ENCODE results near the gene VAC14.
"Not testable (repeated sequence)": the region's sequence is repeated elsewhere in the genome, so short reads cannot be mapped to it uniquely, and the experiment has no call there.

The VAC14 gene

DNA sequence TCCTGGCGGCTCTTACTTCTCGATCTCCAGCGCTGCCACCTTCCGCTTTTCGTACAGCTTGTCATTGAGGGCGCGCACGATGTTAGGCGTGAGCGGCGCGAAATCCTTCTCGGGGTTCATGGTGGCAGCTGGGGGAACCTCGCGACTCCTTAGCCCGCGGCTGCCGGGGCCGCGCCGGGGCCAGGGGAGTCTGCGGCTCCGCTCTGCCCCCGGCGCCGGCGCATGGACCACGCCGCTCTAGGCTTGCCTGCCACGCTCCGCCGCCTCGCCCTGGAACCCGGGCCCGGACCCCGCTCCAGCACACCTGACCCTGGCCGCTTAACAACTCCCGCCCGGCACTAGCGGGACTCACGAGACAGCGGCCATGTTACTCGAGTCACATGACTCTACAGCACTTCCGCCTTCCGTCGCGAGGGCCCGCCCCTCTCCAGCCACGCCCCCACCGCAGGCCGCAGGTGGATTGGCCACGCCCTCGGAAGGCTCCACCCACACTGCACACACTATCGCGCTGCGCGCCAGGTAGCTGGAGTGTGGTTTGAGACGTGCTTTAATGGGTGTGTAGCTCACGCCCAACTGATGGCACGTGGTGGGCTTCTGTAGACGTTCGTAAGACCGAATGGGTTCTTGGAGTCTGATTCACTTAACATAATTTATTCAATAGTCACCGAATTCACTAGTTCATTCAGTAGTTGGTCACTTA lies at the start of gene VAC14:
Gene VAC14 (minus strand): TSS at position 378 of the 700 bp plus-strand sequence. CDS start 258 bp downstream, at position 120.
- peak; percentile 98 for DNase-seq

DNA sequence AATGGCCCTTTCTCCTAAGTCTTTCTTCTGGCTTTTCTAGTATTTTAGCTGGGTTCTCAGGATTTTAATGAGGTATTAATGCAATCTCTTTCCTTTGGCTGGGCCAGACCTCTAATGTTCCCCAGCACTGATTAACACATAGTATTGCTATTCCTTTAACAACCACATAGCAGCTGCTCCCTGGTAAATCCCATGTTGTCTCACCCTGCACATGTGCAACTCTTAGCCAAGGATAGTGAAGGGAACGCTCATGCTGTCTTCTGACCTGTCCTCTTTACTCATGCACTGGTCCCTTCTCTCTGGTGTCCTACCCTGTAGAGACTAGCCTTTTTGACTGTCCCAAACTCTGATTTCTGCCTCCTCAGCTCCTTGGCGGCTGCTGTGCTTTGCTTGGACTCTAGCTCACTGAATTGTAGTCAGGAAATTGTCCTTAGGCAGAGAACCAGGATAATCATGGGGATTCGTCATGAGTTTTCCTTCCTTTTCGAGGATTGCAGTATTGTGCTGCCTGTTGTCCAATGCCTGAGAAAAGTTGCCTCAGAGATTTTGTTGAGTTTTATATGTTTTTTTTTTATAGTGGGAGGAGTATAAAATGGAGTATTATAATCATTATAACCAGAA lies 22.6 kb upstream of the VAC14 start:
- DNase-seq = not testable (repeated sequence)

DNA sequence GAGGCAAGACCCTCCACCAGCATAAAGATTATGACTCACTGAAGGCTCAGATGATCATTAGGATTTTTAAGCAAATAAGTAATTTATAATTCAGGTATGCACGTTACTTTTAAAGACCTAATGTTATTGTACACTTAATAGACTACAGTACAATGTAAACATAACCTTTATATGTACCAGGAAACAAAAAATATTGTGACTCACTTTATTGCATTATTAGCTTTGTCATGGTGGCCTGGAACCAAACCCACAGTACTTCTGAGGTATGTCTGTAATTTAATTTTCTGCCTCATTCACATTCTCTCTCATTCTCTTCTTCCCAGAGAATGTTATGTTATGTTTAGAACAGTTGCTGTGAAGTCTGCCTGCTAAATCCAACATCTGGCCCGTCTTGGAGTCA lies 21.8 kb upstream of the VAC14 start:
- DNase-seq = not testable (repeated sequence)

DNA sequence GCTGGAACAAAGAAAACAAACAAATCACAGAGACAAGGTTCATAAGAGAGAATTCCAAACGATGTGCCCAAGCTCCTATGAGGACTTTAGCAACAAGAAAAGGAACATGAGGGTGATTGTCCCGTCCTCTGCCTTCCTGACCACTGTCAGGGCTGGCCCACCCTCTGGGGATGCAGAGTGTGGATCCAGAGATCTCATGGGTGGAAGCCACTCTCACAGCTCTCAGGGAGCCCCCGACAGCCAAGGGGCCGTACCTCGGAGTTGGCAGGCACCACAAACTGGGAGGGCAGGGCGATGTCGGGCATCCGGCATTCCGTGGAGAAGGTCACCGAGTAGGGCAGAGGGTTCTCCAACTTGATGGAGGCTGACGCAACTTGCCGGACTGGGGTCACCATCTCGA lies 17.1 kb upstream of the VAC14 start:
- DNase-seq = not testable (repeated sequence)

DNA sequence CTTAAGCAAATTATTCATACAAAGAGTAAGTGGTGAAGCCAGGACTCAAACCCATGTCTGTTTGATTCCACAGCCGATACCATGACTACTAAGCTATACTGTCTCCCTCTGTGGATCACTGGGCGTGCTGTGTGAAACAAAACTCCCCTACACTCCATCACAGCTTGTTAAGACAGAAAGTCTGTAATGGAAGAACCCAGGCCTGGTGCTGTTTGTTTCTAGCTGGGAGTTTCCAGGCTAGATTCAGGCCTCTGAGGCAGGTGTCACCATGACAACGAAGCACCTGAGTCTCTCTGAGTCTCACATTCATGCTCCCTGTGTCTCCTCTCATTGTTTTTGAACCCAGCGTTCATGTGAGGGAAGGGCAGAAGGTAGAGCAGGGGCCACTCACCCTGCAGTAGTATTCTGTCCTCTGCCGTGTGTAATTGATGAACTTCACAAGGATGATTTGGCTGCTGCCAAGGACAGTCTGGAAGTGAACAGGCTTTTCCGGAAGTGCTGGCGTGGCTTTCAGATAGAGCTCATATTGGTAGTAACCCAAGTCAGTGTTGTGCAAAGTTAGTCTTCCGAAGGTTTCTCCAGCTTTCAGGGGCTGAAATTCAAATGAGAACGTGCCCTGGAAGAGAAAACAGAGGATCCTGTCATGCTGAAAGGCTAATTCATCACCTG lies 8.6 kb upstream of the VAC14 start:
- no peak for DNase-seq

- DNase-seq = no peak
These were observed 7.4 kb upstream of the VAC14 start for GRCh38 chr16:70808371-70808770.

- DNase-seq = no peak
These were observed 4.8 kb upstream of the VAC14 start for GRCh38 chr16:70805787-70806186.

- DNase-seq = no peak
These were observed 4.4 kb upstream of the VAC14 start for GRCh38 chr16:70805380-70805779.

DNA sequence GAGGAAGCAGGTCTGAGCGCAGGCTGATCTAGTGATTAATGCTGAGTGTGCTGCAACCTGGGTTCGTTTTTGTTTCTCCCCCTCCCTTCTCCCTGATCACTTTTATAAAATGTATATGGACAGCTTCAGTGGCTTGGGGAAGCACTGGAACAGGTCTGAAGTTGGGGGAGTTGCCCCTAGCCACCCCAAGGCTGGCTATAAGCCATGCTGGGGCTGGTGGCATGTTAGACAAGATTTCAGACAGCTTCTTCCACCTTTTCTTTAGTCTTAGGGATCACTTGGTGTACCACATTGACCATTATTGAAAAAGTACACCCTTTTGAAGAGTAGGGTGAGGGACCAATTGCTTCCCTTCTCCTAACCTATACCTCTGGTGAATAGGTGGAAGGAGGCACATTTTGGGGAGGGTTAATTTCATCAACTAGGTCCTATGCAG lies 3.8 kb upstream of the VAC14 start:
- no peak for DNase-seq

- no peak for DNase-seq
These were observed 3.3 kb upstream of the VAC14 start for GRCh38 chr16:70804153-70804733.

DNA sequence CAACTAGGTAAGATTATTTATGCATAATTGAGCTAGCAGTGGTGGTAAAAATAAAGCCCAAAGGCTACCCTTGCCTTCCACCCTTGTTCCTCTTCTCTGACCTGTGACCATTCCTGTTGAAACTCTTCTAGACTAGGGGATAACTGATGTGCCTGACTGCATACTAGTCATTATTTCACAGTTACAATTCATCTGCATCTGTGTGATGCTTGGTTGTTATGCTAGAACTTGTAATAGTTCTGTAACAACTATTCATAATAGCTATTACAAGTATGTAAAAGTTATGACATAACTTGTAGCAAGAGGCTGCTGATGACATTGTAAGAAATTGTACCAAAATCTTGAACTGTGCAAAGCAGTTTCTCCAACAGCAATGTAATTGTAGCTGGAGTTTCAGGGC lies 2.4 kb upstream of the VAC14 start:
- DNase-seq = no peak

DNA sequence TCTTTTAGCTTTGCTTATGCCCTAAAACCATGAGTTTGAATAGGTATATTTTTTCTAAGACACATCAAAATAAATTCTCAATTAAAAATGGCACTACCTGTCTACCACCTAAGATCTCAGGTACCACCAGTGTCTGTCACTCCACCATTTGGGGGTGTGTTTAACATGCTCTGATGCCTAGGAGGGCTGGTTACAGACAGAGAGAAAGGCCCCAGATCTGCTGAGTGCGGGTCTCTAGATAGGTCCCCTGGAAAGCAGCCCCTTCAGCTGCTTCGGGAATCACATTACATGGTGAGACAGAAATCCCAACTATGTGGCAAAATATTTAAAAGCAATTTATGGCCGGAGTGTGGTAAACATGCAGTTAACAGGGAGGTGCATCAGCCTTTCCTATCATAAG lies 653 bp upstream of the VAC14 start:
- no peak for DNase-seq

- no peak for DNase-seq
These were observed 647 bp downstream of the VAC14 start for GRCh38 chr16:70800311-70800710.

- DNase-seq = no peak
These were observed 4.7 kb downstream of the VAC14 start for GRCh38 chr16:70796301-70796700.

DNA sequence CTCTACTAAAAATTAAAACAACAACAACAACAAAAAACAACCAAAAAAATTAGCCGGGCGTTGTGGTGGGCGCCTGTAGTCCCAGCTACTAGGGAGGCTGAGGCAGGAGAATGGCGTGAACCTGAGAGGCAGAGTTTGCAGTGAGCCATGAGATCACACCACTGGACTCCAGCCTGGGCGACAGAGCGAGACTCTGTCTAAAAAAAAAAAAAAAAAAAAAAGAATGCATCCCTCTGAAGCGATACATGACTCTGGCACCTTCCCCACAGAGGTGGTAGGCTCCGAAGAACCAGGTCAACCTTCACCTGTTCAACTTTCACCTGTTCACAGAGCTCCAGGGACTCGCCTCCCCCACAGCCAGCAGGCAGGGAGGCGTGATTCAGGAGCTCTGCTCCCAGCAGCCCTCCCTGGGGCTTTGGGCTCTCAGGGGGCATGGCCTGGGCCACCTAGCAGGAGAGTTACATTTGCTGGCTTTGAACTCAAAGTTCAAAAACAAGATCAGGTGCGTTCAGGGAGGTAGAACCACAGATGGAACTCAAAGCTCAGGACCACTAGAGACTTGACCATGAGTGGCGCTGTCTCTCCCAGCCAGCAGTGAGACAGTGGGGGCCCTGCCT lies 5.6 kb downstream of the VAC14 start:
- DNase-seq = no peak

GRCh38 chr16:70793851-70794502 lies 7.0 kb downstream of the VAC14 start:
- no peak for DNase-seq

GRCh38 chr16:70790815-70791214 lies 10.1 kb downstream of the VAC14 start:
- no peak for DNase-seq

- no peak for DNase-seq
These were observed 11.1 kb downstream of the VAC14 start for GRCh38 chr16:70789595-70790447.

GRCh38 chr16:70788668-70789594 lies 12.0 kb downstream of the VAC14 start:
- no peak for DNase-seq

DNA sequence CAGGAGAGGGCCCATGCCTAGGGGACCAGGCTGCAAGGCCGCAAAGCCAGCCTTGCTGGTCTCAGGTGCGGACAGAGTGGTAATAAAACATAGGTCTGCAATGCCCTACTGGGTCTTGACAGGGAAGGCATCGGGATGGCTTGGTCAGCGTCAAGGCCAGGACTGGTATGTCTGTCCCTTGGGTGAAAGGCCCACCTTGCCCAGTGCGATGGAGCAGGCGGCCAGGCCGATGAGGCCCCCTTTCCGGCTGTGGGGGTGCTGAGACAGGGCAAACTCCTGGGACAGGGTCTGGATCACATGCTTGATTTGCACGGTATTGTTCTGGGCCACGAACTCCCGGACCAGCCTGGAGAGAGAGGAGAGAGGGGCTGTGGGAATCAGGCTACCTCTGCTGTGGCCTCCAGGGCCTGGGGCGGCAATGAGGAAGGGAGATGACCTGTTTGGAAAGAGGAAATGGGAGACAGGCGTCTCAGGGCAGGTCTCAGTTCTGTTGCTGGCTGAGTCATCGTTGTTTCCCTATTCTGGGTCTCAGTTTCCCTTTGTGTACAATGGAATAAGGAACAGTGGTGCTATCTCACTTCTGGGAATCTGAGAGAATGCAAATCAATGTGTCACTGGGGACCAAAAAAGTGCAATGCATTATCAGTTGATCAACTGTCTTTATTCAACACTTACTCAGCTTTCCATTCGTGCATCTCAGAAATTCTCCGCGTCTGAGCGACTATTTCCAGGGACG lies 14.8 kb downstream of the VAC14 start:
- DNase-seq = no peak
